Measurements from ENCODE around the gene GAREM1.

Gene GAREM1

DNA sequence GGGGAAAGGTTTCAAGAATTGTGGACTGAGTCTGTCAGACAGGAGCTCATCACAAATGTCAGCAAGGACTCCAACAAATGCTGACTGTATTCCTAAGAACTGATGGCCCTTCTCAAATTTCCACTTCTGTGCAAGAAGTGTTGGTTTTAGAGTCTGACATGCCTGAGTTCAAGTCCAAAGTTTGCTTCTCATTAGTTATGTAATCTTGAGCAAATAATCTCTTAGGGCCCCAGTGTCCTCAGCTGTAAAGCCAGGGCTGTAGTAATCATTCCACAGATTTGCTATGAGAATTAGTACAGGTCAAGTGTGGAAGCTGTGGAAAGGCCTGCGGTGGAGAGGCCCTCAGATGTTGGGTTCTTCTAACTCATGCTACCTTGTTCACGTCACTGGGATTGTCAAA is 257.0 kb downstream of the GAREM1 start:
- H3K9ac ChIP-seq (ENCODE audit: low read length) = no peak overlapping the region
- no peaks in the 10 kb centered on the region for H3K4me1 ChIP-seq (ENCODE audit: low read length)
- H4K20me1 ChIP-seq (ENCODE audit: insufficient read depth, low read length) = no peaks in the 10 kb centered on the region
- no peaks in the 10 kb centered on the region for H3K9me3 ChIP-seq (ENCODE audit: insufficient read depth, low read length)
- H3K27me3 ChIP-seq (ENCODE audit: low read depth, low read length) = no peaks in the 10 kb centered on the region
- no peak overlapping the region for H3K4me2 ChIP-seq (ENCODE audit: low read length)
- TF ChIP-seq, protein P1, sequence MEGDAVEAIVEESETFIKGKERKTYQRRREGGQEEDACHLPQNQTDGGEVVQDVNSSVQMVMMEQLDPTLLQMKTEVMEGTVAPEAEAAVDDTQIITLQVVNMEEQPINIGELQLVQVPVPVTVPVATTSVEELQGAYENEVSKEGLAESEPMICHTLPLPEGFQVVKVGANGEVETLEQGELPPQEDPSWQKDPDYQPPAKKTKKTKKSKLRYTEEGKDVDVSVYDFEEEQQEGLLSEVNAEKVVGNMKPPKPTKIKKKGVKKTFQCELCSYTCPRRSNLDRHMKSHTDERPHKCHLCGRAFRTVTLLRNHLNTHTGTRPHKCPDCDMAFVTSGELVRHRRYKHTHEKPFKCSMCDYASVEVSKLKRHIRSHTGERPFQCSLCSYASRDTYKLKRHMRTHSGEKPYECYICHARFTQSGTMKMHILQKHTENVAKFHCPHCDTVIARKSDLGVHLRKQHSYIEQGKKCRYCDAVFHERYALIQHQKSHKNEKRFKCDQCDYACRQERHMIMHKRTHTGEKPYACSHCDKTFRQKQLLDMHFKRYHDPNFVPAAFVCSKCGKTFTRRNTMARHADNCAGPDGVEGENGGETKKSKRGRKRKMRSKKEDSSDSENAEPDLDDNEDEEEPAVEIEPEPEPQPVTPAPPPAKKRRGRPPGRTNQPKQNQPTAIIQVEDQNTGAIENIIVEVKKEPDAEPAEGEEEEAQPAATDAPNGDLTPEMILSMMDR (IDR thresholded peaks at IDR 0.05; ENCODE audit: low read depth, low read length) = no peak
- no peak for TF ChIP-seq EZH2phosphoT487 (IDR thresholded peaks at IDR 0.05; ENCODE audit: low read depth)
- no peak overlapping the region for H3K27ac ChIP-seq (ENCODE audit: low read length)
- no peak overlapping the region for H2AFZ ChIP-seq (ENCODE audit: low read depth, low read length)
- no peaks in the 10 kb centered on the region for H3K79me2 ChIP-seq (ENCODE audit: low read length)
- H3K36me3 ChIP-seq (replicated peaks; ENCODE audit: low read depth, low read length) = no peaks in the 10 kb centered on the region
- no peak overlapping the region for H3K4me3 ChIP-seq (ENCODE audit: low read length)
